Liver (tissue), 3 donors: ENCODE measurements around the gene NKX3-2.

ENCODE experiments used
- CTCF ChIP-seq: fragments of 150-350 bp; IDR thresholded peaks from 2 replicates; pipeline ENCODE4 v1.5.1; 2017; ENCODE audit warnings: improper control_type of control experiment, low read depth, low read length; ENCODE audit not compliant: missing input control
- GABPA ChIP-seq, 2 donors: IDR thresholded peaks in 1 of 2; conservative IDR thresholded peaks in 1 of 2; 2 replicates each; pipeline ENCODE4 v1.6.1; 2016; ENCODE audit warnings: antibody characterized with exemption in 2 of 2, mild to moderate bottlenecking in 1 of 2, moderate library complexity in 1 of 2
- TAF1 ChIP-seq: conservative IDR thresholded peaks from 2 replicates; pipeline ENCODE4 v1.6.1; 2016; ENCODE audit warnings: antibody characterized with exemption, mild to moderate bottlenecking
- YY1 ChIP-seq: IDR thresholded peaks from 2 replicates; pipeline ENCODE4 v1.6.1; 2016; ENCODE audit warnings: antibody characterized with exemption, mild to moderate bottlenecking
- donor health status: healthy.
- donor health status: healthy.

GRCh38 chr4:13562876-13563275 lies 18.6 kb upstream of the NKX3-2 start:
- TF ChIP-seq CTCF (no peak), TAF1 (no peak), YY1 (no peak), GABPA (IDR thresholded peaks at IDR 0.05 in 1 of 2, conservative IDR thresholded peaks at IDR 0.05 in 1 of 2) (no peak)
